NCI-H2107 treated with DMSO at 0.1 percent for 48 hours (cell line): ENCODE results near the gene CARD14.
"Not testable (repeated sequence)": the region's sequence is repeated elsewhere in the genome, so short reads cannot be mapped to it uniquely, and the experiment has no call there.

ENCODE experiments used
- DNase-seq: peaks from one replicate; lab custom pipeline; 2025; ENCODE audit not compliant: unreplicated experiment; lab: John Stamatoyannopoulos, UW

CARD14 gene

GRCh38 chr17:80147035-80147822, 22.6 kb upstream of the CARD14 start, which contains the start of gene EIF4A3:
EIF4A3 (minus strand) TSS chr17:80147128; CDS start chr17:80146961, 167 bp downstream.
- peak; percentile 92 for DNase-seq

- DNase-seq, result no peak
Observed at GRCh38 chr17:80151333-80151732, 18.5 kb upstream of the CARD14 start.

GRCh38 chr17:80152081-80152702, 17.6 kb upstream of the CARD14 start:
- DNase-seq, result no peak

DNA sequence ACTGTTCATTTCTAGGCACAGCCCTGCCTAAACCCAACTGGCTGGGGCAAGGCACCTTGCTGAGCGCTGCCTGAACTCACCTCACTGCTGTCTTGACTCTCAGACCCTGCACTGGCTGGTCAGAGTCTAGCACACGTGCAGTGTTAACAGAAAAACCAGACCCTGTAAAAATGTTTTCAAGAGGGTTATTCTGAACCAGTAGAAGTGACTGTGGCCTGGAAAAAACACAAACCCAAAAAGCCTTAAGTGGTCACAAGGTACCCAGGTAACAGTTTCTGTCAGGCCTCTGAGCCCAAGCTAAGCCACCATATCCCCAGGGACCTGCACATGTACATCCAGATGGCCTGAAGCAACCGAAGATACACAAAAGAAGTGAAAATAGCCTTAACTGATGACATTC, 16.8 kb upstream of the CARD14 start:
- no peak for DNase-seq

- no peak for DNase-seq
Observed at GRCh38 chr17:80154166-80154565, 15.7 kb upstream of the CARD14 start.

- DNase-seq, result not testable (repeated sequence)
Observed at GRCh38 chr17:80155600-80155999, 14.2 kb upstream of the CARD14 start.

- no peak for DNase-seq
Observed at GRCh38 chr17:80158846-80159245, 11.0 kb upstream of the CARD14 start.

DNA sequence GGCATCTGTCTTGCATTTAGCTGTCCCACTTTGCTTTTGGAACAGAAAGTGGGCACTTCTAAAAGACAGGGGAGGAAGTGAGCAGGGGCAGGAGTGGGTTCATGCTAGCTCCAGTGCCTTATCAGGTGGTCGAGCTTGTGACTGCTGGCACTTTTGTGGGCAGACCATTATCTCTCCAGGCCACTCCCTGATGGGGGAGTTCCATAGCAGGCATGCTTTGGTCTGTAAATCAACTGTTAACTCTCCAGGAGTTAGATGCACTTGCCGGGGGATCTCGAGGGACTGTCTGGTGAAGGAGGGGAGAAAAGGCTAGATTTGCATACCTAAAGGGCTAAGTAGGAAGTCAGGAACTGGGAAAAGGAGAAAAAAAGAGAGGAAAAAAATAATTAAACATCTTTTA, 9.3 kb upstream of the CARD14 start:
- no peak for DNase-seq

- DNase-seq, result no peak
Observed at GRCh38 chr17:80163336-80163735, 6.5 kb upstream of the CARD14 start.

GRCh38 chr17:80164185-80164584, 5.6 kb upstream of the CARD14 start:
- no peak for DNase-seq

DNA sequence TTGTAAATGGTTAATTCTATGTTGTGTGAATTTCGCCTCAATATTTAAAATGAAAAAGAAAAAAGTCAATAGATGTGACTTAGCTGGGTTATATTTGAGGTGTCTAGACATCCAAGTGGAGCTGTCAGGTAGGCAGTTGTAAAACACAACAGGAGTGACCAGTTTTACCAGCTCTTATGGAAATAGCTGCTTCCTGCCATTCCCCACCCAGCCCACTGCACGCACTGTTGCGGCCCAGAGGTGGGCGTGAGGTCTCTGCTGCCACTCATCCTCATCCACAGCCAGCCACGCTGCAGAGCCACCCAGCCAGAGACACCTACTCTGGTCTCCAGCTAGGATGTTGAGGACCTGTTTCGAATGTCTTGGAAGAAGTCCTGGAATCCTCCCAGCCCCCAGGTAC, 3.4 kb upstream of the CARD14 start:
- DNase-seq, result no peak

DNA sequence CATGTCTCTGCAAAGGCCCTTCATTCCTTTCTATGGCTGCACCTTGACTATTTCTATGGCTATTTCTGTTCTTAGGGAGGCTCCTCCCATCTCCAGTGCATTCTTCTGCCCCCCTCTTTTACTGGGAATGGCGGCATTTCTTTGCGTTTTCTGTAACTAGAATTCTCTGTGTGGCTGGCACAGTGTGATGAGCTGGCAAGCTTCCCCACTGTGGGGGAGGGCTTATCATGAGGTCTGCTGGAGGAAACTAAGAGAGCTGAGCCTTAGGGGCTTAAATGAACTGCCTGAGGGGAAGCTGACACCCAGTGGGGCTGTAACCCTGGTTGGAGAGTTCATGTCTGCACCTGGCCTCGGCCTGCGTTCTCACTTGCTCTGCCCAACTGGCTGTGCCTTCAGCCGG, 1.5 kb upstream of the CARD14 start:
- DNase-seq, result no peak

- no peak for DNase-seq
Observed at GRCh38 chr17:80169107-80169506, 723 bp upstream of the CARD14 start.

DNA sequence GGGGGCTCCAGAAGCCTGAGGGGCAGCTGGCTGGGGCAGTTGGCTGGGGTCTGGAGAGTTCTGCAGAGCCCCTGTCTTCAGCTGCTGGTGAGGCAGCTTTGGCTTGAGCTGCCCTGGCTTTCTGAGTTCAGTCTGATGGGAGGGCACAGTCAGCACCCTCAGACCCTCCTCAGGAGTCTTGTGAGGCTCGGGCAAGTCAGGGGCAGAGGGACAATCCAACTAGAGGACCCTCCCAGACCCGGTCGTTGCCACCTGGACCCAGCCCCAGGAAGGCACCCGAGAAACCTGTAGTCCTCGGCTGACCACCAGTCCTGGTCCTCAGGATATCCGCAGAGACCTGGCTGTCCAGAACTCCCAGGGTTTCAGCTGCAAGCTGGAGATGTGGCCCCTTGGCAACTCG, 1.9 kb downstream of the CARD14 start:
- DNase-seq, result no peak

- no peak for DNase-seq
Observed at GRCh38 chr17:80173126-80173525, 3.3 kb downstream of the CARD14 start.

DNA sequence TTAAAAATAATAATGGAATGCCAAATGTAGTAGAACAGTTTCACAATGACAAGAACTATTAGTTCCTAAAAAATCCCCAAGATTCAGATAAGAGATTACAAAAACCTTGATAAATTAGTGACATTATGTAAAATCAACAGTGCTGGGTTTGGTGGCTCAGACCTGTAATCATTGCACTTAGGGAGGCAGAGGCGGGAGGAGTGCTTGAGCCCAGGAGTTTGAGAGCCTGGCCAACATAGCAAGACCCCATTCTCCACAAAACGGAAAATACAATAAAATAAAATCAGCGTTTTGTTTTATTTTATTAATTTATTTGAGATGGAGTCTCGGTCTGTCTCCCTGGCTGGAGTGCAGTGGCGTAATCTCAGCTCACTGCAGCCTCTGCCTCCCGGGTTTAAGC, 4.1 kb downstream of the CARD14 start:
- no peak for DNase-seq

DNA sequence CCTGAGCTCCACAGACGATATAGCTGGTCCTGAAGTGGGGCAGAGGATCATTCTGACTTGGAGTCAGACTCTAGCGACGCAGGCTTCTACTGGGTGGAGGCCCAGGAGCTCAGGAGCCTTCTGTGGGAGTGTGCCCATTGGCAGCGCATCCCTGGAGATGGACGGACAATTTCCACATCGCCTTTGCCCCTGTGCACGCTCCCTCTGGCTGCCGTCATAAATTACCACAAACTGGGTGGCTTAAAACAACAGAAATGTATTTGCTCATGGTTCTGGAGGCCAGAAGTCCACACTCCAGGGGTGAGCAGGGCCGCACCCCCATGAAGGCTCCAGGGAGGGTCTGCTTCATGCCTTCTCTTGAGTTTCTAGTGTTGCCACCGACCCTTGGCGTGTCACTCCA, 6.9 kb downstream of the CARD14 start:
- no peak for DNase-seq

GRCh38 chr17:80177986-80178595, 8.3 kb downstream of the CARD14 start:
- DNase-seq, result no peak

DNA sequence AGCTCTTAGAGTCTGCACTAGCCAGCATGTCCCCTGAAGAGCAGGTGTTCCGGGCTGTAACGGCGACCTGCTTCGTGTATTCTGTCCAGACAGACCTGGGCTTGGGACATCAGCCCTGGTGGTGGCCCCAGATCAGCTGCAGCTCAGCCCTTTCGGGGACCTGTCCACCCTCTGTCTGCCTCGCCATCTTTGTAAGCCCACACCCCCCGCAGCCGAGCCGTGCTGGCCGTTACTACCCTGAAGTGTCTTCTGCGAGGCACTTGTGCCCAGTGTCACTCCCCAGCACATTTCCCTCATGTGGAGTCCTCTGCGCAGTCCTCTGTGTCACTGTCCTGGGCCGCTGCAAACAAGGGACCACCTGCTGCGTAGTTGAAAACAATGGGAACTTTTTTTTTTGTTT, 10.4 kb downstream of the CARD14 start:
- no peak for DNase-seq

DNA sequence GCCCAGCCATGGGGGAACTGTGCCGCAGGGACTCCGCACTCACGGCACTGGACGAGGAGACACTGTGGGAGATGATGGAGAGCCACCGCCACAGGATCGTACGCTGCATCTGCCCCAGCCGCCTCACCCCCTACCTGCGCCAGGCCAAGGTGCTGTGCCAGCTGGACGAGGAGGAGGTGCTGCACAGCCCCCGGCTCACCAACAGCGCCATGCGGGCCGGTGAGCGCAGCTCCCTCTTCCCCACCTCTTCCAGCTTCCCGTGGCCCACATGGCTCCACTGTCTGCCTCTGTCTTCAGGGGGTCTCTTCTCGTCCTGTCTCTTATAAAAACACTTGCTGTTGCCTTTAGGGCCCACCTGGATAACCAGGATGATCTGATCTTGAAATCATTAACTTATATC, 11.6 kb downstream of the CARD14 start:
- no peak for DNase-seq

GRCh38 chr17:80182118-80182844, 12.5 kb downstream of the CARD14 start:
- DNase-seq, result no peak

GRCh38 chr17:80182845-80183223, 13.0 kb downstream of the CARD14 start:
- DNase-seq, result no peak
